ENCODE results near the gene RAB4B. TPM values are rescaled to one million over a fixed set of nuclear protein-coding genes. Genes with fewer than 3 reads are reported as not detected.

RAB4B gene
- total and polyA plus RNA-seq, 2 donors (not counting 1 experiment from before 2014, with no cell fraction given): 108 to 141 TPM

DNA sequence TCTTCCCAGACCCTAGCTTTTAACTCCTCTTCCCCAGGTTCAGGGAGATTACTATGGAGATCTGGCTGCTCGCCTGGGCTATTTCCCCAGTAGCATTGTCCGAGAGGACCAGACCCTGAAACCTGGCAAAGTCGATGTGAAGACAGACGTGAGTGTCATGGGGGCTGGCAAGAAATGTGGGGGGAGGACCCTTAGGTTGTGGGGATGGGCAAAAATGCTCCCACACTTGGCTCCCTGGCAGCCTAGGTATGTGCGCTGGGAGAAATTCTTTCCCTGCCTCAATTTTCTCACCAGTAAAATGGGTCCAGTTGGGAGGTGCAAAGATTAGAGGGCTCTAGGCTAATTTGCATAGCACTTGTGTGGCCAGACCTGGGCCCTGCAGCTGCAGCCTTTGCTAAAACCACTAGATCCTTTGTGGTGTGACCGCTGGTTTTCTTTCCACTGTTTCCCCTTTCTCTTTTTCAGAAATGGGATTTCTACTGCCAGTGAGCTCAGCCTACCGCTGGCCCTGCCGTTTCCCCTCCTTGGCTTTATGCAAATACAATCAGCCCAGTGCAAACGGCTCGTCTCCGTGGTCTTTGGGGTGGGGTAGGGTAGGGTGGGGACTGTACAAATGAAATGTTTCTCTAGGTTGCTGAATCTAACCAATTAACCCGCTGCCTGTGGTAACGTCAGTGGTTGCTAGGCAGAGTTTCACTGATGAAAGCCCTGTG, 959 bp upstream of the RAB4B start:
- Mint-ChIP-seq H3K27me3 (no peaks in the 10 kb centered on the region), H3K4me3 (peak overlapping the region; percentile 99), H3K9me3 (ENCODE audit: insufficient read depth) (no peaks in the 10 kb centered on the region), H3K27ac (peak overlapping the region; percentile 99), H3K4me1 (peaks cover 63% of the 10 kb centered on the region)
- Histone ChIP-seq H3K4me1 (ENCODE audit: control insufficient read depth in 2 of 2, insufficient read depth in 2 of 2, low read length in 2 of 2) (peaks cover 50 to 66% of the 10 kb centered on the region in 2 donors), H3K4me2 (replicated peaks; ENCODE audit: low read depth, low read length, poor library complexity, severe bottlenecking) (peak overlapping the region; percentile 89), H3K79me2 (ENCODE audit: control insufficient read depth, insufficient read depth, low read length) (peaks cover 38% of the 10 kb centered on the region), H3K27ac (ENCODE audit: low read length in 2 of 2) (peak overlapping the region; percentile 97 to 99), H4K20me1 (ENCODE audit: control insufficient read depth, insufficient read depth, low read length, poor library complexity, severe bottlenecking) (peaks cover 25% of the 10 kb centered on the region), H3K36me3 (replicated peaks in 1 of 2; ENCODE audit: control extremely low read depth in 1 of 2, control insufficient read depth in 1 of 2, extremely low read depth in 1 of 2, insufficient read depth in 2 of 2, low read length in 1 of 2) (peaks cover 0 to 13% of the 10 kb centered on the region in 2 experiments), H3K27me3 (replicated peaks in 1 of 4; ENCODE audit: control extremely low read depth in 1 of 4, control insufficient read depth in 3 of 4, insufficient read depth in 4 of 4, low read length in 3 of 4) (no peaks in the 10 kb centered on the region), H3K9me3 (ENCODE audit: control extremely low read depth in 1 of 3, control insufficient read depth in 2 of 3, insufficient read depth in 1 of 3, low read length in 2 of 3) (peaks cover 0 to 5% (median 0%) of the 10 kb centered on the region in 3 donors), H3K4me3 (ENCODE audit: control extremely low read depth in 1 of 5, extremely low read depth in 1 of 5, insufficient read depth in 1 of 5, low read depth in 2 of 5, low read length in 4 of 5) (peak overlapping the region; percentile 67 to 100 (median 87)), H2AFZ (ENCODE audit: insufficient read depth, low read depth, low read length, poor library complexity, severe bottlenecking) (no peak overlapping the region), H3K9ac (ENCODE audit: low read length) (peak overlapping the region; percentile 95)
- ChIA-PET POLR2A (interaction anchor here (0.6 to 4.6 kb wide), 22 partner anchors 10 to 1637 kb away, joined by 3 to 99 read pairs (median 6); partner anchors contain the start of genes ACTMAP, COQ8B, EGLN2 and HNRNPUL1), CTCF (interaction anchor here (0.9 to 5.2 kb wide), 14 partner anchors 9 to 486 kb away, joined by 3 to 48 read pairs (median 7); partner anchors contain the start of genes ACTMAP, COQ8B, EGLN2 and ITPKC)
- ATAC-seq (ENCODE audit: low read depth) (peak; percentile 61), DNase-seq (peak; percentile 97)
- 4% methylated on average over 13 of the region's 13 CpGs for WGBS (ENCODE audit: insufficient coverage)
- intact Hi-C loops (cut with micrococcal nuclease): loop anchor here (1.0 to 5.0 kb wide), 6 partner anchors 23 to 1365 kb away; partner anchors contain the start of genes ACTMAP, COQ8B, PLEKHG2 and SERTAD3
- no peak for TF ChIP-seq EZH2 (IDR thresholded peaks at IDR 0.05; ENCODE audit: borderline replicate concordance, insufficient read depth, low read depth, low read length, poor library complexity, severe bottlenecking)

DNA sequence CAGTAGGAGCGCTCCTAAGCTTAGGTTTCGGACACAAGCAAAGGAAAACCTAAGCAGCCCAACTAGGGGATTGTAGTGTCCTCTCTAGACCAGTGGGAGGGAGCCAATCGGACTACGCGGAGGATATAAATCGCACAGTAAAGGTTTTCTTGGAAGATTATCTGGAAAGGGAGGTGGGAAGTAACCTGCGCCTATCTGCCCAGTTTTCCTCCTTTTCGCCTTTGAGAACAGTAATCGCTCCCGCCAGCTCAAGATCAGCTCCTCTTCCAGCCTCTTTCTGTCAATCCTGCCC, 456 bp upstream of the RAB4B start:
- ATAC-seq (ENCODE audit: low read depth) (no peak), DNase-seq (no peak)
- H3K9me3 Mint-ChIP-seq (ENCODE audit: insufficient read depth): no peaks in the 10 kb centered on the region
- CTCF ChIA-PET: interaction anchor here (0.7 to 5.2 kb wide), 15 partner anchors 9 to 485 kb away, joined by 3 to 48 read pairs (median 6); partner anchors contain the start of genes ACTMAP, COQ8B, EGLN2 and ITPKC
- H3K79me2 ChIP-seq (ENCODE audit: control insufficient read depth, insufficient read depth, low read length): peaks cover 39% of the 10 kb centered on the region
- H3K9ac ChIP-seq (ENCODE audit: low read length): peak overlapping the region; percentile 95
- H3K27me3 ChIP-seq (replicated peaks in 1 of 4; ENCODE audit: control extremely low read depth in 1 of 4, control insufficient read depth in 3 of 4, insufficient read depth in 4 of 4, low read length in 3 of 4): no peaks in the 10 kb centered on the region
- peaks cover 50 to 66% of the 10 kb centered on the region in 2 donors for H3K4me1 ChIP-seq (ENCODE audit: control insufficient read depth in 2 of 2, insufficient read depth in 2 of 2, low read length in 2 of 2)
- WGBS (ENCODE audit: insufficient coverage): 0% methylated on average over 6 of the region's 10 CpGs
- peaks cover 0 to 18% of the 10 kb centered on the region in 2 experiments for H3K36me3 ChIP-seq (replicated peaks in 1 of 2; ENCODE audit: control extremely low read depth in 1 of 2, control insufficient read depth in 1 of 2, extremely low read depth in 1 of 2, insufficient read depth in 2 of 2, low read length in 1 of 2)
- no peaks in the 10 kb centered on the region for H3K27me3 Mint-ChIP-seq
- peak overlapping the region; percentile 97 to 99 for H3K27ac ChIP-seq (ENCODE audit: low read length in 2 of 2)
- H3K4me3 ChIP-seq (ENCODE audit: control extremely low read depth in 1 of 5, extremely low read depth in 1 of 5, insufficient read depth in 1 of 5, low read depth in 2 of 5, low read length in 4 of 5): peak overlapping the region; percentile 67 to 100 (median 87)
- POLR2A ChIA-PET: interaction anchor here (0.5 to 4.6 kb wide), 25 partner anchors 10 to 1359 kb away, joined by 3 to 99 read pairs (median 5); partner anchors contain the start of genes ACTMAP, B9D2, COQ8B and EGLN2
- TF ChIP-seq EZH2 (IDR thresholded peaks at IDR 0.05; ENCODE audit: borderline replicate concordance, insufficient read depth, low read depth, low read length, poor library complexity, severe bottlenecking): no peak
- TF ChIP-seq, protein P1, sequence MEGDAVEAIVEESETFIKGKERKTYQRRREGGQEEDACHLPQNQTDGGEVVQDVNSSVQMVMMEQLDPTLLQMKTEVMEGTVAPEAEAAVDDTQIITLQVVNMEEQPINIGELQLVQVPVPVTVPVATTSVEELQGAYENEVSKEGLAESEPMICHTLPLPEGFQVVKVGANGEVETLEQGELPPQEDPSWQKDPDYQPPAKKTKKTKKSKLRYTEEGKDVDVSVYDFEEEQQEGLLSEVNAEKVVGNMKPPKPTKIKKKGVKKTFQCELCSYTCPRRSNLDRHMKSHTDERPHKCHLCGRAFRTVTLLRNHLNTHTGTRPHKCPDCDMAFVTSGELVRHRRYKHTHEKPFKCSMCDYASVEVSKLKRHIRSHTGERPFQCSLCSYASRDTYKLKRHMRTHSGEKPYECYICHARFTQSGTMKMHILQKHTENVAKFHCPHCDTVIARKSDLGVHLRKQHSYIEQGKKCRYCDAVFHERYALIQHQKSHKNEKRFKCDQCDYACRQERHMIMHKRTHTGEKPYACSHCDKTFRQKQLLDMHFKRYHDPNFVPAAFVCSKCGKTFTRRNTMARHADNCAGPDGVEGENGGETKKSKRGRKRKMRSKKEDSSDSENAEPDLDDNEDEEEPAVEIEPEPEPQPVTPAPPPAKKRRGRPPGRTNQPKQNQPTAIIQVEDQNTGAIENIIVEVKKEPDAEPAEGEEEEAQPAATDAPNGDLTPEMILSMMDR (IDR thresholded peaks at IDR 0.05): no peak
- peaks cover 0 to 5% (median 0%) of the 10 kb centered on the region in 3 donors for H3K9me3 ChIP-seq (ENCODE audit: control extremely low read depth in 1 of 3, control insufficient read depth in 2 of 3, insufficient read depth in 1 of 3, low read length in 2 of 3)
- no peak overlapping the region for H2AFZ ChIP-seq (ENCODE audit: insufficient read depth, low read depth, low read length, poor library complexity, severe bottlenecking)
- H4K20me1 ChIP-seq (ENCODE audit: control insufficient read depth, insufficient read depth, low read length, poor library complexity, severe bottlenecking): peaks cover 25% of the 10 kb centered on the region
- H3K27ac Mint-ChIP-seq: peak overlapping the region; percentile 99
- intact Hi-C loops (cut with micrococcal nuclease): loop anchor here (1.0 to 5.0 kb wide), 5 partner anchors 27 to 1365 kb away; partner anchors contain the start of genes ACTMAP, COQ8B, PLEKHG2 and SERTAD3
- peak overlapping the region; percentile 89 for H3K4me2 ChIP-seq (replicated peaks; ENCODE audit: low read depth, low read length, poor library complexity, severe bottlenecking)
- peak overlapping the region; percentile 99 for H3K4me3 Mint-ChIP-seq
- H3K4me1 Mint-ChIP-seq: peaks cover 64% of the 10 kb centered on the region

Data from B cell (primary cell).